Measurements from ENCODE around the gene AMPD3.

Gene AMPD3

DNA sequence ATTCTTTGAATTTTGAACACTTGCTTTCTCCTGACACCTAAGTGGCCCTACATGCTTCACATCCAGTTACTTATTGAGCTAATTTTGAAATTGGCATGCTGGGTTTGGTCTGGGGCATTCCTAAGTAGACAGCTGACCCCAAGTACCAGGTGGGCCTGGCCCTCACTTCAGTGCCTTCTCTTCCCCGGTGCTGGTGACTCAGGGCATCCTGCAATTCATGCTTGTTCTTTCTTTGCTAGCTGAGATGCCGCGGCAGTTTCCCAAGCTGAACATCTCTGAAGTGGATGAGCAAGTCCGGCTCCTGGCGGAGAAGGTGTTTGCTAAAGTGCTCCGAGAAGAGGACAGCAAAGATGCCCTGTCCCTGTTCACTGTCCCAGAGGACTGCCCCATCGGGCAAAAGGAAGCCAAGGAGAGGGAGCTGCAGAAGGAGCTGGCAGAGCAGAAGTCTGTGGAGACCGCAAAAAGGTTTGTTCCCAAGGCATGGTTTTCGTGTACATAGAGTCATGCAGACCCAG lies 6.3 kb downstream of the AMPD3 start:
- TF ChIP-seq, protein P1, sequence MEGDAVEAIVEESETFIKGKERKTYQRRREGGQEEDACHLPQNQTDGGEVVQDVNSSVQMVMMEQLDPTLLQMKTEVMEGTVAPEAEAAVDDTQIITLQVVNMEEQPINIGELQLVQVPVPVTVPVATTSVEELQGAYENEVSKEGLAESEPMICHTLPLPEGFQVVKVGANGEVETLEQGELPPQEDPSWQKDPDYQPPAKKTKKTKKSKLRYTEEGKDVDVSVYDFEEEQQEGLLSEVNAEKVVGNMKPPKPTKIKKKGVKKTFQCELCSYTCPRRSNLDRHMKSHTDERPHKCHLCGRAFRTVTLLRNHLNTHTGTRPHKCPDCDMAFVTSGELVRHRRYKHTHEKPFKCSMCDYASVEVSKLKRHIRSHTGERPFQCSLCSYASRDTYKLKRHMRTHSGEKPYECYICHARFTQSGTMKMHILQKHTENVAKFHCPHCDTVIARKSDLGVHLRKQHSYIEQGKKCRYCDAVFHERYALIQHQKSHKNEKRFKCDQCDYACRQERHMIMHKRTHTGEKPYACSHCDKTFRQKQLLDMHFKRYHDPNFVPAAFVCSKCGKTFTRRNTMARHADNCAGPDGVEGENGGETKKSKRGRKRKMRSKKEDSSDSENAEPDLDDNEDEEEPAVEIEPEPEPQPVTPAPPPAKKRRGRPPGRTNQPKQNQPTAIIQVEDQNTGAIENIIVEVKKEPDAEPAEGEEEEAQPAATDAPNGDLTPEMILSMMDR (IDR thresholded peaks at IDR 0.05; ENCODE audit: low read depth, low read length), result no peak
- DNase-seq (ENCODE audit: extremely low read depth, low read depth), result no peak

DNA sequence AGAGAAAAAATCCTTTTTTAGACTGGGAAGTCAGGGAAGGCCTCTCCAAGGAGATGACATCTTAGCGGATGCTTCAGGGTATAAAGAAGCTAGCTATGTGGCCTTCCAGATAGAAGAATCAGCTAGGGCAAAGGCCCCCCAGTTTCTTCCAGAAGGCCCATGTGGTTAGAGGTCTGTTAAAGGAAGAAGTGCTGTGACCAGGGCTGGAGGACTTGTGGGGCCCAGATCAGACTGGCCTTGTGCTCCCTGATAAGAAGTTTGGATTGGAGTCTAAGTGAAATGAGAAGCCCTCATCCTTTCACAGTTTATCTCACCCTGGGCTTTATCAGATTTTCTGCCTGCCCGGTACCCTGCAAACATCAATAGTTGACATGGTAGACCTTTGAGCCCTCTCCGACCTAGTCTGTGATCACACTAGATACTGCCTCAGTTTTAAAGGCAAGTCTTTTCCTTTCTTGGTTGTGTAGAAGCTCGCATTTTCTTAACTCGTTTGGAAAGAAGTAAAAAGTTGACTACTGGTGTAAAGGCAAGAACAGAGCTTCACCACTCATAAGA lies 7.8 kb downstream of the AMPD3 start:
- DNase-seq (ENCODE audit: extremely low read depth, low read depth), result no peak
- TF ChIP-seq, protein P1 (IDR thresholded peaks at IDR 0.05; ENCODE audit: low read depth, low read length), result no peak

DNA sequence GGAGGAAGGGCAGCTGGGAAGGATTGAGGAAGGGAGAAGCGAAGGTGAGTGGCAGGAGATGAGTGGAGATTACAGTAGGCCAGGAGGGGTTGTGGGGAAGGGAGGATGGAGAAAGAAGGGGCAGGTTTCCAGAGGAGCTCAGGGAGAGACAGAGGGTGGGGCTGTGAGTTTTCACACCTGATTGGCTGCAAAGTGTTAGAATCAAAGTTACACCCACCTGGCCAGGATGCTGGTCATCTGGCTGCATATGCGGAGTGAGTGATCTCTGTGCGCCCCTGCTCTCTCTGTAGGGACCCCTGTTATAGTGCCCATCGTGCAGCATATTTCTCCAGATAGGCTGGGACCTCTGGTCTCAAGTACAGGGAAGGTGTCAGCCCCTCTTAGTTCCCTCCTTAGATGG lies 18.3 kb downstream of the AMPD3 start:
- no peak for DNase-seq (ENCODE audit: extremely low read depth, low read depth)
- TF ChIP-seq, protein P1 (IDR thresholded peaks at IDR 0.05; ENCODE audit: low read depth, low read length), result no peak

DNA sequence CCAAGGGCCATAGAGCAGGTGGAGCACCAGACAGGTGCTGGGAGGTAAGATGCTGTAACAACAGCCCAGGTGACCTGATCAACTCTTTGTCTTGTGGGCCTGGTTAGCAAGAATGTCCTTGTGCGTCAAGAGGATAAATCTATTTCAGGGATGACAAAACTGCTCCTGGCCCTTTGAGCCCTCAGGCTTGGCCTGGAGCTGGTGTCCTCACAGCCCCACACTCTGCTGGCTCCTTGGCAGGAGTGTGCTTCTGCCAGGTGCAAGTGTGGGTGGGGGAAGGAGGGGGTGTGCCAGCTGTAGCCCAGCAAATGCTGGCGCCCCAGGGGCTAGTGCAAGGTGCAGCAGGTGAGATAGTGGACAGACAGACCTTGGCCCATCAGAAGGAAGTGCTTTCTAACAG lies 19.5 kb downstream of the AMPD3 start:
- no peak for DNase-seq (ENCODE audit: extremely low read depth, low read depth)
- TF ChIP-seq, protein P1 (IDR thresholded peaks at IDR 0.05; ENCODE audit: low read depth, low read length), result no peak

DNA sequence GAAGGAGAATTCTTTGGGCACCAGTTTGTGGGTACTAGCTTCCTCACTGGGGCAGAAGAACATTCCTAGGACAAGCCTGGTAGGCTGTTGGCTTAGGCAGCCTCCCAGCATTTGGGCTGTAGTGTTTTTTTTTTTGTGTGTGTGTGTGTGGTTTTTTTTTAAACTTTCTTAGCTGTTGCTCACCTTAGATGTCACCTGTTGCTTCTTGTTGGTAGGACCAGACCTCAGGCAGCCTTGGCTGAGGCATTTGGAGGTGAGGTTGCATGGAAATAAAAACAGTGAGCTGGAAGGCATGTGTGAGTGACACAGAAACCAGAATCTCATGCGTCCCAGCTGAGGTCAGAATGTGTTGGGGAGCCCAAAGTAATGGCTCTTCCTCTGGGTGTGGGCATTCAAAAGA lies 21.3 kb downstream of the AMPD3 start:
- DNase-seq (ENCODE audit: extremely low read depth, low read depth), result no peak
- TF ChIP-seq, protein P1 (IDR thresholded peaks at IDR 0.05; ENCODE audit: low read depth, low read length), result no peak

DNA sequence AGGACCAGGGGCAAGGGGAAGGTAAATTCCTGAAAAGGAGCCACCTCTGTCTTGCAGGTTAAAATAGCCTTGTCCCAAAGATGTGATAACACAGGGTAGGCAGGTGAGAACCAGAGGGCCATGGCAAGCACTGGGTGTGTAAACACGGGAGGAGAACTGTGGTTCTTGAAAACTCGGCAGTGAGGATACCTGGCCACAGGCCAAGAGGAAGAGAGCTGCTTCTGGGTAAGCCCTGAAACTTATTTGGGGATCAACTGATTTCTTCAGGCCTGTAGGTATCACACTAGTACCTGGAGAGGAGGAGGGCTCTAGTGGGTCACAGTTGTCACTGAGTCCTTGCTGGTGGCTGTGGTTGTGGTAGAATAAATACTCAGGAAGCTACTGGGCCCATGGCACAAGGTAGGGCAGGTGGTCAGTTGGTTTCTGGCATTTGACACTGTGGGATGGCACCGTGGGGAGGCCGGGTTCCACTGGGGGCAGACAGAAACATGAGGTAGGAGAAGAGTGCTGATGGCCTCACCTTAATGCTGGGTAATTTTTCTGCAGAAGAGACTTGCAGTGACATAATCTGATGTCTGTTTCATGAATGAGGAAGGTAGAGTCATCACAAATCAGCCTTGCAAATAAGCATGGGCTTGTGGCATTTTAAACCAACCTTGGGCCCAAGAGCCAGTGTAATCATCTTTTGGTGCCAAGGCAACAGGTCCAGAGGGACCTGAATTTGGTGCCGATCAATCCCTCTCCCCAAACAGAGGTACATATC lies 22.0 kb downstream of the AMPD3 start:
- TF ChIP-seq, protein P1 (IDR thresholded peaks at IDR 0.05; ENCODE audit: low read depth, low read length), result no peak
- DNase-seq (ENCODE audit: extremely low read depth, low read depth), result no peak

DNA sequence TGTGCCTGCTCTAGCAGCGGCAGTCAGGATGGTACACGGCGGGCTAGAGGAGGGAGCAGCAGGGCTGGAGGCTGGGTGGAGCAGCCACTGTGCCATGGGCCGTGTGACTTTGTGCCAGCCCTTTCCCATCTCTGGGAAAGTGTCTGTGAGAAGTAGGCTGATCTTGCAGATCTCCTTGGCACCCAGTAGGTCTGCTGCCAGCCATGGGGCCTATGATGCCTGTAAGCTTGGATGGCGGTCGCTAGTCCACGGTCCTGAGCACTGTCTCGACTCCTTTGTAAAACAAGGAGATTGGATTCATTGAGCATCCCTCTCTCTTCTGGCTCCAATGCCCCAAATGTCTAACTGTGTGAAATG lies 22.6 kb downstream of the AMPD3 start:
- TF ChIP-seq, protein P1 (IDR thresholded peaks at IDR 0.05; ENCODE audit: low read depth, low read length), result no peak
- DNase-seq (ENCODE audit: extremely low read depth, low read depth), result no peak
